Astrocyte (in vitro differentiated cells and primary cell): ENCODE data around the gene HOXA11. TPM values are rescaled to one million over a fixed set of nuclear protein-coding genes. Genes with fewer than 3 reads are reported as not detected.

Source experiments
- DNase-seq: peaks from one replicate; pipeline ENCODE4 v3.0.0-alpha.2; 2010; ENCODE audit warnings: low read depth
- FAIRE-seq: peaks from 2 replicates; lab custom pipeline; 2011; peaks lifted over from hg19 to GRCh38; lab: Jason Lieb, UNC
- H2AFZ ChIP-seq: 2 replicates; pipeline ENCODE4 v1.6.0; 2012; ENCODE audit warnings: low read depth, low read length, inconsistent platforms
- H3K27ac ChIP-seq: 2 replicates; pipeline ENCODE4 v1.5.1; 2011; ENCODE audit warnings: low read depth, low read length, inconsistent platforms
- H3K27me3 ChIP-seq: 2 replicates; pipeline ENCODE4 v1.6.0; 2011; ENCODE audit warnings: low read length, inconsistent platforms; ENCODE audit not compliant: insufficient read depth
- H3K36me3 ChIP-seq: 2 replicates; pipeline ENCODE4 v1.5.1; 2011; ENCODE audit warnings: low read length, inconsistent platforms; ENCODE audit not compliant: insufficient read depth
- H3K4me1 ChIP-seq: 2 replicates; pipeline ENCODE4 v1.5.1; 2011; ENCODE audit warnings: low read length, inconsistent platforms; ENCODE audit not compliant: insufficient read depth
- H3K4me2 ChIP-seq: 2 replicates; pipeline ENCODE4 v1.6.0; 2012; ENCODE audit warnings: low read length, inconsistent platforms
- H3K4me3 ChIP-seq: 2 replicates; pipeline ENCODE4 v1.5.1; 2011; ENCODE audit warnings: low read depth, mild to moderate bottlenecking, low read length, inconsistent platforms; ENCODE audit not compliant: insufficient read depth
- H3K79me2 ChIP-seq: 2 replicates; pipeline ENCODE4 v1.6.0; 2012; ENCODE audit warnings: mild to moderate bottlenecking, low read length, inconsistent platforms; ENCODE audit not compliant: insufficient read depth
- H3K9ac ChIP-seq: 2 replicates; pipeline ENCODE4 v1.6.0; 2012; ENCODE audit warnings: mild to moderate bottlenecking, low read length, inconsistent platforms
- H3K9me3 ChIP-seq: 2 replicates; pipeline ENCODE4 v1.5.1; 2012; ENCODE audit warnings: low read depth, mild to moderate bottlenecking, low read length, inconsistent platforms; ENCODE audit not compliant: insufficient read depth
- H4K20me1 ChIP-seq: 2 replicates; pipeline ENCODE4 v1.6.0; 2012; ENCODE audit warnings: low read length, inconsistent platforms; ENCODE audit not compliant: insufficient read depth
- H3K27ac Mint-ChIP-seq: one replicate; pipeline ENCODE4 v1.8.0; 2021; ENCODE audit warnings: mild to moderate bottlenecking, mixed read lengths; ENCODE audit not compliant: unreplicated experiment
- H3K27me3 Mint-ChIP-seq: one replicate; pipeline ENCODE4 v1.8.0; 2021; ENCODE audit warnings: low read depth, mixed read lengths; ENCODE audit not compliant: unreplicated experiment
- H3K36me3 Mint-ChIP-seq: one replicate; pipeline ENCODE4 v1.8.0; 2021; ENCODE audit warnings: low read depth, mixed read lengths; ENCODE audit not compliant: unreplicated experiment
- H3K4me1 Mint-ChIP-seq: one replicate; pipeline ENCODE4 v1.8.0; 2021; ENCODE audit warnings: low read depth, mixed read lengths; ENCODE audit not compliant: unreplicated experiment
- H3K4me3 Mint-ChIP-seq: one replicate; pipeline ENCODE4 v1.8.0; 2021; ENCODE audit warnings: mild to moderate bottlenecking, moderate library complexity, mixed read lengths; ENCODE audit not compliant: unreplicated experiment
- H3K9me3 Mint-ChIP-seq: one replicate; pipeline ENCODE4 v1.8.0; 2021; ENCODE audit warnings: mild to moderate bottlenecking, mixed read lengths; ENCODE audit not compliant: unreplicated experiment
- CTCF ChIP-seq: IDR thresholded peaks from 2 replicates; pipeline ENCODE4 v1.5.1; 2011; ENCODE audit warnings: low read depth, mild to moderate bottlenecking, inconsistent platforms, low read length, moderate library complexity; ENCODE audit not compliant: insufficient read depth
- EZH2 ChIP-seq: IDR thresholded peaks from 2 replicates; pipeline ENCODE4 v1.6.1; 2012; ENCODE audit warnings: mild to moderate bottlenecking, low read length, inconsistent platforms; ENCODE audit not compliant: insufficient read depth
- total RNA-seq: library from RNA; stranded (reverse); gene quantifications from 2 replicates; pipeline ENCODE4 v1.2.1, GENCODE V29; 2021

HOXA11 gene
- total RNA-seq, 1 donor from 2014 or later, result not detected

GRCh38 chr7:27157702-27158431 is 27.2 kb downstream of the HOXA11 start:
- no peak for DNase-seq
- no peak overlapping the region for H2AFZ ChIP-seq
- Mint-ChIP-seq H3K36me3 (no peaks in the 10 kb centered on the region), H3K4me1 (no peaks in the 10 kb centered on the region), H3K9me3 (peaks cover 38% of the 10 kb centered on the region), H3K27me3 (peaks cover 83% of the 10 kb centered on the region), H3K4me3 (peak overlapping the region; percentile 10), H3K27ac (peak overlapping the region; percentile 77)
- H3K79me2 ChIP-seq, result no peaks in the 10 kb centered on the region
- no peak overlapping the region for H3K4me2 ChIP-seq
- TF ChIP-seq CTCF (no peak), EZH2 (peak; percentile 86)
- H3K27me3 ChIP-seq, result peaks cover 92% of the 10 kb centered on the region
- peaks cover 12% of the 10 kb centered on the region for H3K9me3 ChIP-seq
- H3K36me3 ChIP-seq, result no peaks in the 10 kb centered on the region
- H3K4me3 ChIP-seq, result no peak overlapping the region
- H3K9ac ChIP-seq, result no peak overlapping the region
- H4K20me1 ChIP-seq, result no peaks in the 10 kb centered on the region
- no peak overlapping the region for H3K27ac ChIP-seq
- H3K4me1 ChIP-seq, result peaks cover 3% of the 10 kb centered on the region
- FAIRE-seq, result no peak

- peaks cover 3% of the 10 kb centered on the region for H3K4me1 ChIP-seq
- H3K9me3 ChIP-seq, result peaks cover 13% of the 10 kb centered on the region
- H4K20me1 ChIP-seq, result no peaks in the 10 kb centered on the region
- Mint-ChIP-seq H3K27me3 (peaks cover 78% of the 10 kb centered on the region), H3K36me3 (no peaks in the 10 kb centered on the region), H3K4me1 (no peaks in the 10 kb centered on the region), H3K9me3 (peaks cover 41% of the 10 kb centered on the region), H3K4me3 (no peak overlapping the region), H3K27ac (peak overlapping the region; percentile 77)
- no peaks in the 10 kb centered on the region for H3K79me2 ChIP-seq
- TF ChIP-seq EZH2 (no peak), CTCF (no peak)
- H3K27ac ChIP-seq, result no peak overlapping the region
- FAIRE-seq, result no peak
- H3K36me3 ChIP-seq, result no peaks in the 10 kb centered on the region
- peaks cover 92% of the 10 kb centered on the region for H3K27me3 ChIP-seq
- no peak overlapping the region for H3K9ac ChIP-seq
- no peak overlapping the region for H3K4me3 ChIP-seq
- H2AFZ ChIP-seq, result no peak overlapping the region
- DNase-seq, result no peak
- H3K4me2 ChIP-seq, result no peak overlapping the region
These were observed 27.9 kb downstream of the HOXA11 start for GRCh38 chr7:27156916-27157701.
